DMS79 treated with DMSO at 0.1 percent for 48 hours (cell line): ENCODE data around the gene SPOPL.

Experiments
- DNase-seq: peaks from one replicate; lab custom pipeline; 2025; lab: John Stamatoyannopoulos, UW

Gene SPOPL

DNA sequence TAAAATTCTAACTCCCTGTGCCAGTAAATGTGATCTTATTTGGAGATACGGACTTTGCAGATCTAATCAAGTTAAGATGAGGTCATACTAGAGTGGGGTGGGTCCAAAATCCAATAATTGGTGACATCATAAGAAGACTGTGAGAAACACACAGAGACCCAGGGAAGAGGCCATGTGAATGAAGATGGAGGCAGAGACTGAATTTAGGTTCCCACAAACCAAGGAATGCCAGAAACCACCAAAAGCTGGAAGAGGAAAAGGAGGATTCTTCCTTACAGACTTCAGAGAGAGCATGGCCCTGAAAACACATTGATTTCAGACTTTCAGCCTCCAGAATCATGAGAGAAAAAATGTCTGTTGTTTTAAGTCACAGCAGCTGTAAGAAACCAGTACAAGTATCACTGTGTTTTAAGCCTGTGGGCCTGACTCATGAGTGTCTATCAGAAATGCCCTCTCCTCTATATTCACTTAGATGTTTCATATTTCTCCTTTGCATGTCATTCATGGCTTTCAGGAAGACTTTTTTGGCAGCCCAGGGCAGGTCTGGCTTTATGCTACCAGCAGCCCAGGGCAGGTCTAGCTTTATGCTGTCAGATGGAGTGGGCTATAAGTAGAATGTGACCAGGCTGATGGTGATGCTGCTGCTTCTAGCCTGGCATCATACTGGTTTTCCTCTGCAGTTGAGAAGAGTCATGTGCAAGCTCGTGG lies 100.0 kb downstream of the SPOPL start:
- DNase-seq, result no peak

- peak; percentile 74 for DNase-seq
These were observed 100.5 kb downstream of the SPOPL start for GRCh38 chr2:138602166-138602460.

GRCh38 chr2:138607746-138608145 lies 106.2 kb downstream of the SPOPL start:
- DNase-seq, result no peak

DNA sequence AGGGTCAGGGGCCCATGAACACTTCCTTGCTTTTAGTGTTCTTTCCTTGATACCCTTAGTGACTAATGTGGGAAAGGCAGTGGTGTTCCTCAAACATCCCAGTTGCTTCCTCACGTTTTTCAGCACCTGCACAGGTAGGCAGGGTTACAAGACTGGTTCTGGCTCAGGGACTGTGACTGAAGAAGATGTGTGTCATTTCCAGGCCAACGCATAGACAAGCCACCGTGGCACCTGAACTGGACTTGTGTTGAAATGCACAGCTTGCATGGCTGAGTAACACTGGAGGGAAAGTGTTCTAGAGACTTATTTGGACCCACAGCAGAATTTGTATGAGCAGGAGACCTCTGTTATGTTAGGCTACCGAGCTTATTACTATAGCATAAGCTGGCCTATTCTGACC lies 107.9 kb downstream of the SPOPL start:
- DNase-seq, result no peak

DNA sequence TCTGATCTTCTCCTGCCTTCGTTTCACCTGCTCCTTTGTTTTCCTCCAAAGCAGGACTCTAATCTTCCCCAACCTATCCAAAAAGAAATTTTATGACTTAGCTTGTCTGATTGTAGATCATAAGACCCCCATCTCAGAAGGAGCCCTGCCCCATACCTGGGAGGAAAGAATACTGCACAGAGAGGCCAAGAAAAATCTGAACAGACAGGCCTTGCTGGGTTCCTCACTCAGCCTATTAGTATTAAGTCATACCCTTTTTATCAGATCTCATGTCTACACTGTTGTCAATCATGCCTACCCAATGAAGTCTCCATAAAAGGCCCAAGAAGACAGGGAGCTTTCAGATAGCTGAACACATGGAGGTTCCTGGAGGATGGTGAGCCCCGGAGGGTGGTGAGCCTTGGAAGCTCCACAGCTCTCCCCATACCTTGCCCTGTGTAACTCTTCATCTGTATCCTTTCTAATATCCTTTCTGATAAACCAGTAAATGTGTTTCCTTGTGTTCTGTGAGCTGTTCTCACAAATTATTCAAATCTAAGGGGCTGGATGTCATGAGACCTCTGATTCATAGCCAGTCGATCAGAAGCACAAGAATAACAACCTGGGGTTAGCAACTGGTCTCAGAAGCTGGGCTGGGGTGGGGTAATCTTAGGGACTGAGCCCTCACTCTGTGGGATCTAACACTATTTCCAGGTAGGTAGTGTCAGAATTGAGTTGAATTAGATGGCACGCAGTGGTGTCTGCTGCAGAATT lies 108.8 kb downstream of the SPOPL start:
- DNase-seq, result no peak

DNA sequence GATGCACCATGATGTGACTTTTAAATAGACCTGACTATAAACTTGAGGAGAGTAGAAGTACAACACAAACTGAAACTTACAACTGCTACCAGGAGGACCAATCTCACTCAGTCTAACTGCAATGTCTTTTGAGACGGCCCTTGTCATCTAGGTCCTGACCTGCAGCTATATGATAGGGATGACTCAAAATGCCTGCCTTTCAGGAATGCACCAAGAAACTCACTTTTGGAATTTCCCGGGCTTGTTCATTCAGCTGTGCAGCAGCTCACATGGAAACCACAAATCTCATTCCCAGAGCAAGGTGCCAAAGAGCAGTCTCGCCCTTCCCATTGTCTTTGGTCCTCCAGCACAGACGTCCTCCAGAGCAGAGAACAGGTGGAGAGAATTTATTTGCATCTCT lies 113.7 kb downstream of the SPOPL start:
- DNase-seq, result no peak

GRCh38 chr2:138617026-138617425 lies 115.5 kb downstream of the SPOPL start:
- no peak for DNase-seq

GRCh38 chr2:138618971-138619370 lies 117.4 kb downstream of the SPOPL start:
- DNase-seq, result no peak

- no peak for DNase-seq
These were observed 118.9 kb downstream of the SPOPL start for GRCh38 chr2:138620431-138620830.

- no peak for DNase-seq
These were observed 119.6 kb downstream of the SPOPL start for GRCh38 chr2:138621139-138621538.

- DNase-seq, result no peak
These were observed 121.0 kb downstream of the SPOPL start for GRCh38 chr2:138622613-138623012.
